Bronchial epithelial cell (primary cell): ENCODE measurements around the gene PRPSAP1. TPM values are rescaled to one million over a fixed set of nuclear protein-coding genes. Genes with fewer than 3 reads are reported as not detected.
"Not testable (repeated sequence)": the region's sequence is repeated elsewhere in the genome, so short reads cannot be mapped to it uniquely, and the experiment has no call there.

Experiments used
- DNase-seq: peaks from one replicate; pipeline ENCODE4 v3.0.0-alpha.2; 2010; ENCODE audit warnings: low read depth
- FAIRE-seq: peaks from 2 replicates; lab custom pipeline; 2011; peaks lifted over from hg19 to GRCh38; lab: Jason Lieb, UNC
- H3K27me3 ChIP-seq: 2 replicates; pipeline ENCODE4 v1.5.1; 2011; ENCODE audit warnings: low read length; ENCODE audit not compliant: control insufficient read depth, insufficient read depth
- H3K36me3 ChIP-seq: 2 replicates; pipeline ENCODE4 v1.5.1; 2011; ENCODE audit warnings: low read length; ENCODE audit not compliant: control insufficient read depth, insufficient read depth
- H3K4me3 ChIP-seq: 2 replicates; pipeline ENCODE4 v1.5.1; 2011; ENCODE audit warnings: mild to moderate bottlenecking, low read depth, low read length, control low read depth
- total RNA-seq: library from RNA; depleted of rRNA; stranded (reverse); fragments of >200 nt; gene quantifications from 2 replicates; pipeline ENCODE4 v1.2.1, GENCODE V29; 2014
- TF ChIP-seq, protein P1 (sequence below): IDR thresholded peaks from 2 replicates; pipeline ENCODE4 v1.5.1; 2011; ENCODE audit warnings: mild to moderate bottlenecking, moderate library complexity, low read length, control low read depth, inconsistent platforms; ENCODE audit not compliant: insufficient read depth, severe bottlenecking

The PRPSAP1 gene
- total RNA-seq, 1 donor from 2014 or later = 29.2 TPM

DNA sequence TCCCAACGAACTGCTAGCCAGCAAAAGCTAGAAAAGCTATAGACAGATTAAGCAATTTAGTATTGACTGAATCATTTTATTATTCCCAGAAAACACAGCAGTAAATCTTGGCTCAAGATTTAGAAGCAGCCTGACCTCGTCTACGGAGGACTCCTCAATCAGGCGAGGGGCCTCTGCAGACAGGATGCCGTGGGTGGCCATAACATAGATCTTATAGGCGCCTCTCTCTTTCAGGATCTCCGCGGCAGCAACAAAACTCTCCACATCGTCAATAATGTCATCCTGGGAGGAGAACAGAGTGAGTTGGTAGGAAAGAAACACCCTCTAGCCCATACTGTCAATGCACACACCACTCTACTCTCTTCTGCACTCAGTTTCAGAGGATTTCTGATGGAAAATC lies 41.0 kb downstream of the PRPSAP1 start:
- no peaks in the 10 kb centered on the region for H3K27me3 ChIP-seq
- FAIRE-seq = no peak
- TF ChIP-seq, protein P1, sequence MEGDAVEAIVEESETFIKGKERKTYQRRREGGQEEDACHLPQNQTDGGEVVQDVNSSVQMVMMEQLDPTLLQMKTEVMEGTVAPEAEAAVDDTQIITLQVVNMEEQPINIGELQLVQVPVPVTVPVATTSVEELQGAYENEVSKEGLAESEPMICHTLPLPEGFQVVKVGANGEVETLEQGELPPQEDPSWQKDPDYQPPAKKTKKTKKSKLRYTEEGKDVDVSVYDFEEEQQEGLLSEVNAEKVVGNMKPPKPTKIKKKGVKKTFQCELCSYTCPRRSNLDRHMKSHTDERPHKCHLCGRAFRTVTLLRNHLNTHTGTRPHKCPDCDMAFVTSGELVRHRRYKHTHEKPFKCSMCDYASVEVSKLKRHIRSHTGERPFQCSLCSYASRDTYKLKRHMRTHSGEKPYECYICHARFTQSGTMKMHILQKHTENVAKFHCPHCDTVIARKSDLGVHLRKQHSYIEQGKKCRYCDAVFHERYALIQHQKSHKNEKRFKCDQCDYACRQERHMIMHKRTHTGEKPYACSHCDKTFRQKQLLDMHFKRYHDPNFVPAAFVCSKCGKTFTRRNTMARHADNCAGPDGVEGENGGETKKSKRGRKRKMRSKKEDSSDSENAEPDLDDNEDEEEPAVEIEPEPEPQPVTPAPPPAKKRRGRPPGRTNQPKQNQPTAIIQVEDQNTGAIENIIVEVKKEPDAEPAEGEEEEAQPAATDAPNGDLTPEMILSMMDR = no peak
- no peak for DNase-seq
- no peak overlapping the region for H3K4me3 ChIP-seq
- H3K36me3 ChIP-seq = peaks cover 8% of the 10 kb centered on the region

DNA sequence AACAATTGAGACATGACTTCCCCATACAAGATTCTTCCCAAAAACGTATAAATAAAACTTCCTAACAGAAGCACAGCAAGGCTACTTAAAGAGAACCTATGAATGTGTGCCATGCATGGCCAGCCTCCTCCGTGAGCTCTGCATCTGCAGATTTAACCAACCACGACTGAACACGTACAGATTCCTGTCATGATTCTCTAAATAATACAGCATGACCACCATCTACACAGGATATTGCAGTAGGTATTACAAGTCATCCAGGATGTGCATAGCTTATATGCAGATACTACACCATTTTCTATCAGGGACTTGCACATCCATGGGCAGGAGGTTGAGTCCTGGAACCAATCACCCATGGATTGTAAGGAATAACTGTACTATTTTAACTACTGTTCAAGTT lies 44.3 kb downstream of the PRPSAP1 start:
- no peaks in the 10 kb centered on the region for H3K27me3 ChIP-seq
- TF ChIP-seq, protein P1 = no peak
- no peak overlapping the region for H3K4me3 ChIP-seq
- H3K36me3 ChIP-seq = peaks cover 7% of the 10 kb centered on the region
- DNase-seq = no peak
- no peak for FAIRE-seq

DNA sequence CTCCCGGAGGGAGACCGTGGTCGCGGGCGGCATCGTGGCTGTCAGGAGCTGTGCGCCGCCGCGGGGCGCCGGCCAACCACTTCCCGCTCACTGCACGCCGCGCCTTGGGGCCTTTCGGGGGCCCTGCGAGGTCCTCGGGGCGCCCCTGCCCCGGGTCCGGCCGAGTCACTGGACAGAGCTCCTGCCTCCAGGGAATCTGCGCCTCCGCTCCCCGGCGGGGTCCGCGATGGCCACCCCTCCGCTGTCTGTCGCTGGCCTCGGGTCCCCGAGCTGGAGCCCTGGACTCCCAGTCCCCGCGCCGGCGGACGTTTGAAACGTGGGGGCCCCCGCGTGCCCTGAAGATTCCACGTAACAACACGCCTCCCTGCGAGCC lies 45.8 kb downstream of the PRPSAP1 start, which contains the start of gene QRICH2:
QRICH2 (minus strand) TSS at position 311 of the 373 bp plus-strand sequence; CDS start at position 33, 278 bp downstream.
- Histone ChIP-seq H3K36me3 (peaks cover 4% of the 10 kb centered on the region), H3K27me3 (no peaks in the 10 kb centered on the region), H3K4me3 (no peak within 1 kb of the TSS)
- DNase-seq (no peak), FAIRE-seq (no peak)
- TF ChIP-seq, protein P1 = no peak

DNA sequence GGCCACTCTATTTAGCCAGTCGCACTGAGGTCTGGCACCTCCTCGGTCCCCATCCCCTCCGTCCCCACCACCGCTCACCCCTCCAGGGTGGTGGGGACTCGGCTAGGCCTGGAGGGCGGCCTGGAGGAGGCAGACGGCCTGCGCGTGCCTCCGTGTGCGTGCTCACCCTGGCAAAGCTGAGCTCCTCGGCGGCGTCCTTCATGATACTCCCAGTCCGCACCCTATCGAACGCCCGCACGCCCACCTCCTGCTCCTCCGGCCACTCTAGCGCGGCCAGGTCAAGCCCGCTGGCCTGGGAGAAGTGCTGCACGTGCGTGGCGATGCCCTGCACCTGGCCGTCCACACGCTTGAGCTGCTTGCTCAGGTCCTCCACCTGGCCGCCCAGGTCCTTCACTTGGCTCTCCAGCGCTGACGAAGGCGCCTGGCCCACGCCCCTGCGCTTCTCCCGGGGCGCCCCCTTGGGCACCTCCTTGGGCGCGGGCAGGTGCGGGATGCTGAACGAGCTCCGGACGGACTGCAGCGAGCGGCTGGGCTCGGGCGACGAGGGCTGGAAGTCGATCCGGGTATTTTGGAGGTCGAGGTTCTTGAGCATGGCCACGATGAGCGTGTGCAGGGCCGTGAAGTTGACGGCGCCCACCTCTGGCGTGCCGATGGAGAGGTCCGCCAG lies 46.3 kb downstream of the PRPSAP1 start:
- TF ChIP-seq, protein P1 = no peak

DNA sequence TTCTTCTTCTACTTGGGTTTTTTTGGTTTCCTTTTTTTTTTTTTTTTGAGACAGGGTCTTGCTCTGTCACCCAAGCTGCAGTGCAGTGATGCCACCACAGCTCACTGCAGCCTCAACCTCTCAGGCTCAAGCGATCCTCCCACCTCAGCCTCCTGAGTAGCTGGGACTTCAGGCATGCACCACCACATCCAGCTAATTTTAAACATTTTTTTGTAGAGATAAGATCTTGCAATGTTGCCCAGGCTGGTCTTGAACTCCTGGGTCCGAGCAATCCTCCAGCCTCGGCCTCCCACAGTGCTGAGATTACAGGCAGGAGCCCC lies 48.6 kb downstream of the PRPSAP1 start:
- not testable (repeated sequence) for H3K4me3 ChIP-seq, DNase-seq, FAIRE-seq

More for the DNA sequence above, 46.3 kb downstream of the PRPSAP1 start:
- Histone ChIP-seq H3K27me3 (no peaks in the 10 kb centered on the region), H3K36me3 (peaks cover 2% of the 10 kb centered on the region), H3K4me3 (no peak overlapping the region)
- FAIRE-seq (no peak), DNase-seq (no peak)

DNA sequence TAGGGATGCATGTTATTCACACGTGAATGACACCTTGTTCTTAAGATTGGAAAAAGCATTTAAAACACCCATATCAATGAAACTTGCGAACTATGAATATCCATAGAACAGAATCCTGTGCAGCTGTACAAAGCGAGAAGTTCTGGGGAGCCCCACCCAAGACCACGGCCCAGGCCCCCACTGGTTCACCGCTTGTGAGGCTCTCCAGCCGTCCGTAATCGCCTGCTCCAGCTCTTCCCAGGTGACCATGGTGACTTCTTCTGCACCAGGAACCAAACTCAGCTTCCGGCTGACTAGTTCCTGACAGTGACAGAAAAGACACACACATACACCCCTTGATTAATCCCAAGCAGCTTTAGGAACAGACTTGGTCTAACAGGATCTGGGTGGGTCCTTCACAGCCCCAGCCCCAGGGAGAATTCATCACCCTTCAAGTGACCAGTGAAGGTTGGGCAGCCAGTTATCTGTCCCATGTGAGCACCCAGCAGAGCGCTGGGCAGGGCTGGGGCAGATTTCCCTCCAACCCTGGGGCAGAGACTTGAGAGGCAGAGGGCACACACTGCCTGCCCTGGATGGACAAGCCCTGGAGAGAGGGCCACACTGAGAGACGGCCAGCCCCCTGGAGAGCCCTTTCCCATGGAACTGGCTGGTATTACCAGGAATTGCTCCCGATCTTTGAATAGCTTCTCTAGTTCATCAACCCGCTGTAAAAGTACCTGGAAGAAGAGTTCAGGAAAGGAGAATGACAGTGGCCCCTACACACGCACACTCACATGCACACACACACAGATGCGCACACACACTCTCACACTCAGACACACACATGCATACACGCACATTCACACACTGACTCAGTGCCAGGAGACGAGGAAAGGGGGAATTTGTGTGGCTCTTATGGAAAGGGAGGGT lies 49.2 kb downstream of the PRPSAP1 start:
- no peaks in the 10 kb centered on the region for H3K27me3 ChIP-seq
- no peaks in the 10 kb centered on the region for H3K36me3 ChIP-seq
- no peak overlapping the region for H3K4me3 ChIP-seq
- TF ChIP-seq, protein P1 = no peak
- FAIRE-seq = no peak
- DNase-seq = no peak

More for the DNA sequence above, 48.6 kb downstream of the PRPSAP1 start:
- H3K36me3 ChIP-seq, H3K27me3 ChIP-seq: not testable (repeated sequence)
